GM21529 (cell line): Measurements from ENCODE around the gene MSANTD3.
"Not testable (repeated sequence)": the region's sequence is repeated elsewhere in the genome, so short reads cannot be mapped to it uniquely, and the experiment has no call there.

Source experiments
- ATAC-seq: cut with Tn5 transposase; IDR thresholded peaks from one replicate; pipeline ENCODE4 v1.9.1; 2021; ENCODE audit not compliant: unreplicated experiment

The MSANTD3 gene

DNA sequence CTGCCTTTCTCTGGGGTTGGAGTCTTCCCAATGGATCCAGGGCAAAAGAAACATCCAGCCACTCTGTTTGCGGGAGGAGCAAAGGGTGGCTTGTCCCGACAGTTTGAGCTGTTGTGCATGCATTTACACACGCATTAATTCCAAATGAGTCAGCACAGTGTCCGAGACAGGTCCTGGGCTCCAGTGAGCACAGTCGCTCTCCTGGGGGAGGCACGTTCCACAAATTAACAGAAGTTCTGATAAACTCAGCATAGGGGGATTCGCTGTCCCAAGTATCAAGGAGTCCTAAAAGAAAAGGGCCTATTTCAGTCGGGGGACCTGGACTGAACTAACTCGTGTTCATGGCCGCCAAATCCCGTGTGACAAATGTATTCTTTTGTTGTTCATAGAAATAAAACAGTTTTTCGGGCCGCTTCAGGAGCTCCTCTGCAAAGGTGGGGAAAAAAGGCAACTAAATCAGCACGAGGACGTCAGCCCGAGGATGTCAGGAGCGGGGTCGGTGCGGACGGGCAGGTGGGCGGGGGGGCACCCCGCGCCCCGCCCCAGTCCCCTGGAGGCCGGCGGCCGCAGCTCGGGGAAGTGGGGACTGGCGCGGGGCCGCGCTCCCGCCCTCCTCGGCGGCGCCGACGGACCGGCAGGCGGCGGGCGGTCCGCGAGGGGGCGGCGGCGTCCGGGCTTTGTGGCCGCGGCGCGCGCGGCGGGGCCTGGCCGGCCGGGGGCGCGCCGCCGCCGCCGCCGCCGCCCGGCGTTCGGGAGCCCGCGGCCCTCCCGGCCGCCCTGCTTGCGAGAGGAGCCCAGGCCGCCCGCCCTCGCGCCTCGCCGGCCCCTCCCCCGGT, at the start of gene MSANTD3:
Gene MSANTD3 (plus strand): TSS at position 614 of the 836 bp plus-strand sequence. CDS start 14,796 bp downstream, outside the sequence.
- ATAC-seq = peak; percentile 71

DNA sequence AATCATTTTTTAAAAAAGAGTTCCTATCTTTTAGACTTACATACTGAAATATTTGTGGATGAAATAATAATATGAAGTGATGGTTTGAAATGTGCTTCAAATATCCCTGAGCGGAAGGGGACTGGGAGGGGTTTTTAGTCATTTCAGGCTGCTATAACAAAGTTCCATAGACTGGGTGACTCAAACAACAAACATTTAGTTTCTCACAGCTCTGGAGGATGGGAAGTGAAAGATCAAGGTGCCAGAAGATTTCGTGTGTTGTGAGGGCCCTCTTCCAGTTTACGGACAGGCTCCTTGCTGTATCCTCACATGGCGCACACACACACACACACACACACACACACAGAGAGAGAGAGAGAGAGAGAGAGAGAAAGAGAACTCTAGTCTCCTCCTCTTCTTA, 47.1 kb upstream of the MSANTD3 start:
- ATAC-seq = no peak

GRCh38 chr9:100392989-100393388, 34.0 kb upstream of the MSANTD3 start:
- ATAC-seq = not testable (repeated sequence)

DNA sequence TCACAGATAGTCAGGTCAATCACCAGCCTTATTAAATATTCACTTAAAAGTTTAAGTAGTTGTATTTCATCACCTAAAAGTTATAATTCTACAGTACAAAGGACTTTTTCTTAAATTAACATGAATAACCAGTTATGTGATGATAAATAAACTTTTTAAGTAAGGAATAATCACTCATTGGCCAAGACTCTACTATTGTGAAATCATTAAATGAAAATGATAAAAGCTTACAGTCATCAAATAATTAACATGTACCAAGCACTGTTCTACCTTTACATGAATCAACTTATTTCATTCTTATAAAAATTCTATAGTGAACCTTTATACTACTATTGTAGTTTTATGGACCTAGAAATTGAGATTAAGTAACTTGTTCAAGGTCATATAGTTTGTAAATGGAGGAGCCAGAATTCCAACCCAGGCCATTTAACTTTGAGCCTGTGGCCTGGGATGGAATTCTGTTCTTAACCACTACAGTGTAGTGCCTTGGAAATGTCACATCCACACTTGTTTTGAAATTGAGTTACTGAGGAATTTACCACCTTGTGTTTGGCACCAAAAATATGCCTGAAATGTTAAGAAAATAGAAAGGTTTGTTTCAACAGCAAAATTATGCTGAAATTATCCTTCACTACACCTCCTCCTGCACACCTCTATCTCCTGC, 32.8 kb upstream of the MSANTD3 start:
- ATAC-seq = no peak

GRCh38 chr9:100394816-100395215, 32.1 kb upstream of the MSANTD3 start:
- no peak for ATAC-seq

GRCh38 chr9:100396769-100397168, 30.2 kb upstream of the MSANTD3 start:
- no peak for ATAC-seq

- no peak for ATAC-seq
Measured at GRCh38 chr9:100397529-100398266, 29.2 kb upstream of the MSANTD3 start.

DNA sequence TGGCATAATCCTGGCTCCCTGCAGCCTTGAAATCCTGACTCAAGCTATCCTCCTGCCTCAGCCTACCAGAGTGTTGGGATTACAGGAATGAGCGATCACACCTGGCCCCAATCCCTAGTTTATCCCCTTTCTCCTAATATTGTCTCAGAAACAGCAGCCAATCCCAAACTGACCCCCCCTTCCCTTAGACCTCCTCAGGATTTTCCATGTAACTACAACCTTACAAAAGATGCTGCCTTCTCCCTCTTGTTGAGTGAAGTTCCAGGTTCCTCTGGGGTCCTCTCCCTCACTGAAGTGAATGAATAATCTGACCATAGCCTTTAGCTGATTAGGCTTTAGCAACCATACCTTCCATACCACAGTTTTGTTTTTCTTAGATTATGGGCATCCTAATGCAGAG, 25.9 kb upstream of the MSANTD3 start:
- no peak for ATAC-seq

DNA sequence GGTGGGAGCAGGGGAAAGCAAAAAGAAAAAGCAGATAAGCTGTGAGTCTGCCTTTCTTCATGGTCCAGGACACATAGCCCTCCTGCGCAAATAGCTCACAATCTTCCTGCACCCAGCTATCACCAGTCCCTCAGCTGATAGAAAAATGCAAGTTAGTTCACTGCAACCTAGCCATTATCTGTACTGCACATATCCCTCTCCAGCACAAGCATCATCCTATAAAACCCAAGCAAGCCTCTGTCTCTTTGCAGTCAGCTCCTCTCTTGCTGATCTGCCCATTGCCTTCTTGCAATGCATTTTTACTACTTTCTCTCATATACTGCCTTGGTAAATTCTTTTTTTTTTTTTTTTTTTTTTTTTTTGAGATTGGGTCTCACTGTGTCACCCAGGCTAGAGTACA, 20.0 kb upstream of the MSANTD3 start:
- ATAC-seq = no peak

- ATAC-seq = no peak
Measured at GRCh38 chr9:100408546-100409175, 18.3 kb upstream of the MSANTD3 start.

GRCh38 chr9:100409176-100409556, 17.8 kb upstream of the MSANTD3 start:
- no peak for ATAC-seq

- peak; percentile 100 for ATAC-seq
Measured at GRCh38 chr9:100411472-100412283, 15.3 kb upstream of the MSANTD3 start.

DNA sequence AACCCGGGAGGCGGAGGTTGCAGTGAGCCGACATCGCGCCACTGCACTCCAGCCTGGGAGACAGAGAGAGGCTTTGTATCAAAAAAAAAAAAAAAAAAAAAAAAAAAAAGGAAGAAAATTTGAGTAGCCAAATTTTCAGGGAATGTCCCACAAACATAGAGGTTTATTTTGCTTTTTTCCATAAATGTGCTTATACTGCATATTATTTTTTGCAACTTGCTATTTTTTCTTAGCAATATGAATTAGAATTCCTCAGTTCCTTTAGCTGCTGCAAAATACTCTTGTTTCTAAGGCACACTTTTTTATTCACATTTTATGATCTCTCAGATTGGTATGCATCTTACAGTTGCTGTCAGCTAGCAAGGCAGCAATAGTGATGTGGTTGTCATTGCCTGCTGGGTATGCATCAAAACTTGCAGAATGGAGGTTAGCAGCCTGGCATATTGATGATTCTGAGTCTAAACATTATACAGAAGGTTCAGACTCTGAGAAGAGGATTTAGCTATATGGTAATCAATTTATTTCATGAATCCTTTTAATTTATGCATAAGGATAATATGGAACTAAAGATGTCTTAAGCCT, 13.0 kb upstream of the MSANTD3 start:
- ATAC-seq = no peak

DNA sequence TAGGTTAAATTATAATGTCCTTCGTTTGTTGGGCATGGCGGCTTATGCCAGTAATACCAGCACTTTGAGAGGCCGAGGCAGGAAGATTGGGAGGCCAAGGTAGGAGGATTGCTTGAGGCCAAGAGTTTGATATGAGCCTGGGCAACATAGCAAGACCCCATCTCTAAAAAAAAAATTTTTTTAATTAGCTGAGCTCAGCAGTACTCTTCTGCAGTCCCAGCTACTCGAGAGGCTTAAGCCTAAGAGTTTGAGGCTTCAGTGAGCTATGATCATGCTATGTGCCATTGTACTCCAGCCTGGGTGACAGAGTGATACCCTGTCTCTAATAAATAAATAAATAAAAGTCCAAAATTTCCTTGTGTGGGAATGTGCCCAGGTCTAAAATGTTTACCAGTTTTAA, 9.1 kb upstream of the MSANTD3 start:
- no peak for ATAC-seq

DNA sequence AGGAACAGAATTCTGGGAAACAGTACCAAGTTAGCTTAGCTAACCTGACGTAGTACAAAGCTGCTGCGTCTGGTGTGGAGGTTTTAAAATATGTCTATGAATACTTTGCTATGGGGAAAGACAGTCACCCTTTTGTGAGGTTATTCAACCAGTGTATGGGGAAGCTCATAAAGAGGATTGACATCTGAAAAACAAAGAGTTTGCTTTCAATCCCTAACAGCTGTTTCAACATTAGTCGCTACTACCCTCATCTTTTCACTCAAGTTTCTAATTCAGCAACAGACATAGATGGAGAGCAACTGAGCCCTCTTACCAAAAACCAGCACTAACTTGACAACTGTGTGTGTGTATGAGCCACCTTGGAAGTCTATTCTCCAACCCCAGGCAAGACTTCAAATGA, 7.8 kb upstream of the MSANTD3 start:
- ATAC-seq = no peak

- not testable (repeated sequence) for ATAC-seq
Measured at GRCh38 chr9:100421116-100421515, 5.8 kb upstream of the MSANTD3 start.

DNA sequence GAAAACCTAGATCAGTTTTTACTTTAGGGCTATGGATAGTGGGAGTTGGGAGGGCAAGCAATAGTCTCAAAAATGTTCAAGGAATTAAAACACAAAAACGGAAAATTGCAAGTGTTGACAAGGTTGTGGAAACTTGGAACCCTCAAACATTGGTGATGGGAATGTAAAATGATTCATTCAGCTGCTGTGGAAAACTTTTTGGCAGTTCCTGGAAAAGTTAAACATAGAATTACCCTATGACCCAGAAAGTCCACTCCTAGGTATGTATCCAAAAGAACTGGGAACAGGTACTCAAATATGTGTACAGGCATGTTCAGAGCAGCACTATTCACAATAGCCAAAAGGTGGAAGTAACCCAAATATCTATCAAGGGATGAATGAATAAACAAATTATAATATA, 1.2 kb upstream of the MSANTD3 start:
- ATAC-seq = no peak

DNA sequence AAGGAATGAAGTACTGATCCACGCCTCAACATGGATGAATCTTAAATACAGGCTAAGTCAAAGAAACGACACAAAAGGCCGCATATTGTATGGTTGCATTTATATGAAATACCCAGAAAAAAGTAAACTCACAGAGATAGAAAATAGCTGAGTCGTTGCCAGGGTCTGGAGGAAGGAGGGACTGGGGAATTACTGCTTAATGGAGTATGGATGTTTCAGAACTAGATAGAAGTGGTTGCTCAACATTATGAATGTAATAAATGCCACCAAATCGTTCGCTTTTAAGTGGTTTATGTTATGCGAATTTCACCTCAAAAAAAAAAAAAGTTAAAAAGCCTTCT, 784 bp upstream of the MSANTD3 start:
- ATAC-seq = no peak

DNA sequence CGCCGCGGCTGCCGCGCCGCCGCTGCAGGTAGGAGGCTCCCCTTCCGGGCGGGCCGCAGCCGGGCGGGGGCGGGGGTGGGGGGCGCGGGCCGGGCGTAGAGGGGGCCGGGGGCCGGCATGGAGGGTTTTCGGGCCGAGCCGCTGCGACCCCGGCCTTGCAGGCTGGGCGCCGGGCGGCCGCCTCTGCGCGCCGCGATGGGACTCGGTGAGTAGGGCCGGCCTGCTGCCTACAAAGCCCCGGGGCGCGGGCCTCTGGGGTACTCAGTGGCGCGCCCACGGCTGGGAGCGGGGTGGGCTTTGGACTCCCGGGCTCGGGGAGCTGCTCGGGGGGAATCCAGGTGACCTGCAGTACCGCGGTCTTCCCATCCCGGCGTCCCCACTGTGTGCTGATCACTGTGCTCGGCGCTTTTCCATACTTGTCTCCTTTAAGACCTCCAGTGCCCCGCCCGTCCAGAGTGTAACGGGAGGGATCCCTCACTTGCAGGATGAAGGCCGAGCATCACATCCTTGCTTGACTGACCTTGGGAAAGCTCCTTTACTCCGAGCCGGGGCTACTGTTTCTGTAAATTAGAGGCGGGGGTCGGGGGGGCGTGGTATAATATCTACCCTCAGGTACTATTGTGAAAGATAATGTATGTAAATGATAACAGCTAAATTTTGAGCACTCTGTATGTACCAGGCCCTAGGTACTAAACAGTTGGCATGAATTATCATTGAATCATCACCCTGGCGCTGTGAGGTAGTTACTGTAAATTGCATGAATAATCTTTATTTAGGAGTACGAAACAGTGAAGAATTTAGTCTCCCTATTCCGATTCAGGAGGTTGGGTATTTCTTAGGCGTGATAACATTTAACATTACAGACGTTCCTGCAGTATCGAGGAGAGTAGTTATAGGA, 672 bp downstream of the MSANTD3 start:
- ATAC-seq = peak; percentile 55
